Activated T-helper 1 cell treated with anti-CD3 and anti-CD28 coated beads, Interleukin-12 subunit alpha, Interleukin-12 subunit beta, Interleukin-2, Interleukin-4 antibody, amounts not matched to agents 30 ng/mL and 10 ng/mL and 1 ng/mL, durations not matched to agents 14 hours and 24 hours and 36 hours (primary cell): ENCODE results near the gene SPHK2. TPM values are rescaled to one million over a fixed set of nuclear protein-coding genes. Genes with fewer than 3 reads are reported as not detected.

ENCODE experiments used
- DNase-seq: peaks from one replicate; pipeline ENCODE4 v3.0.0; 2021; ENCODE audit warnings: low spot score
- H3K27ac Mint-ChIP-seq: one replicate; pipeline ENCODE4 v1.8.0; 2021; ENCODE audit warnings: mild to moderate bottlenecking, mixed read lengths
- H3K27me3 Mint-ChIP-seq: one replicate; pipeline ENCODE4 v1.8.0; 2022; ENCODE audit warnings: mild to moderate bottlenecking, moderate library complexity, mixed read lengths; ENCODE audit not compliant: insufficient read depth
- H3K36me3 Mint-ChIP-seq: one replicate; pipeline ENCODE4 v1.8.0; 2021; ENCODE audit warnings: low read depth, mixed read lengths
- H3K4me1 Mint-ChIP-seq: one replicate; pipeline ENCODE4 v1.8.0; 2021; ENCODE audit warnings: low read depth, mixed read lengths
- H3K4me3 Mint-ChIP-seq: one replicate; pipeline ENCODE4 v1.8.0; 2021; ENCODE audit warnings: mild to moderate bottlenecking, moderate library complexity, mixed read lengths
- H3K9me3 Mint-ChIP-seq: one replicate; pipeline ENCODE4 v1.8.0; 2021; ENCODE audit warnings: mixed read lengths
- intact Hi-C: fragments of 100-400 bp; cut with micrococcal nuclease; formaldehyde crosslinking; loops from one replicate; pipeline ENCODE4 v1.15.1; 2024
- total RNA-seq: library from RNA; stranded (reverse); gene quantifications from 2 replicates; pipeline ENCODE4 v1.2.3, GENCODE V29; 2022

Gene SPHK2
- total RNA-seq, 1 donor from 2014 or later: 44.1 TPM

GRCh38 chr19:48595833-48596232 lies 23.5 kb upstream of the SPHK2 start:
- H3K27me3 Mint-ChIP-seq: no peaks in the 10 kb centered on the region
- intact Hi-C loops: no loop called here
- no peaks in the 10 kb centered on the region for H3K9me3 Mint-ChIP-seq
- peak overlapping the region; percentile 44 for H3K27ac Mint-ChIP-seq
- no peaks in the 10 kb centered on the region for H3K36me3 Mint-ChIP-seq
- H3K4me3 Mint-ChIP-seq: peak overlapping the region; percentile 79
- H3K4me1 Mint-ChIP-seq: no peaks in the 10 kb centered on the region
- DNase-seq: no peak

GRCh38 chr19:48596237-48596636 lies 23.1 kb upstream of the SPHK2 start:
- no peaks in the 10 kb centered on the region for H3K4me1 Mint-ChIP-seq
- no peaks in the 10 kb centered on the region for H3K27me3 Mint-ChIP-seq
- no peak for DNase-seq
- no peaks in the 10 kb centered on the region for H3K9me3 Mint-ChIP-seq
- H3K4me3 Mint-ChIP-seq: peak overlapping the region; percentile 79
- peak overlapping the region; percentile 44 for H3K27ac Mint-ChIP-seq
- intact Hi-C loops: no loop called here
- H3K36me3 Mint-ChIP-seq: no peaks in the 10 kb centered on the region

- Mint-ChIP-seq H3K27me3 (no peaks in the 10 kb centered on the region), H3K9me3 (no peaks in the 10 kb centered on the region), H3K4me3 (peak overlapping the region; percentile 79), H3K4me1 (no peaks in the 10 kb centered on the region), H3K36me3 (no peaks in the 10 kb centered on the region), H3K27ac (peak overlapping the region; percentile 71)
- intact Hi-C loops: no loop called here
- DNase-seq: no peak
These were observed 22.4 kb upstream of the SPHK2 start for GRCh38 chr19:48596679-48597465.

GRCh38 chr19:48598996-48599700 lies 20.2 kb upstream of the SPHK2 start:
- Mint-ChIP-seq H3K36me3 (no peaks in the 10 kb centered on the region), H3K9me3 (no peaks in the 10 kb centered on the region), H3K27ac (no peak overlapping the region), H3K27me3 (no peaks in the 10 kb centered on the region), H3K4me3 (no peak overlapping the region), H3K4me1 (no peaks in the 10 kb centered on the region)
- intact Hi-C loops: no loop called here
- DNase-seq: no peak

GRCh38 chr19:48600679-48601417 lies 18.5 kb upstream of the SPHK2 start:
- Mint-ChIP-seq H3K4me3 (no peak overlapping the region), H3K27ac (no peak overlapping the region), H3K4me1 (no peaks in the 10 kb centered on the region), H3K27me3 (no peaks in the 10 kb centered on the region), H3K9me3 (no peaks in the 10 kb centered on the region), H3K36me3 (no peaks in the 10 kb centered on the region)
- intact Hi-C loops: no loop called here
- no peak for DNase-seq

GRCh38 chr19:48603001-48603400 lies 16.3 kb upstream of the SPHK2 start:
- Mint-ChIP-seq H3K4me3 (no peak overlapping the region), H3K9me3 (no peaks in the 10 kb centered on the region), H3K27ac (no peak overlapping the region), H3K4me1 (no peaks in the 10 kb centered on the region), H3K36me3 (no peaks in the 10 kb centered on the region), H3K27me3 (no peaks in the 10 kb centered on the region)
- no peak for DNase-seq
- intact Hi-C loops: no loop called here

- H3K4me3 Mint-ChIP-seq: no peak overlapping the region
- H3K9me3 Mint-ChIP-seq: no peaks in the 10 kb centered on the region
- no peaks in the 10 kb centered on the region for H3K27me3 Mint-ChIP-seq
- intact Hi-C loops: no loop called here
- no peak for DNase-seq
- H3K4me1 Mint-ChIP-seq: no peaks in the 10 kb centered on the region
- no peak overlapping the region for H3K27ac Mint-ChIP-seq
- no peaks in the 10 kb centered on the region for H3K36me3 Mint-ChIP-seq
These were observed 15.9 kb upstream of the SPHK2 start for GRCh38 chr19:48603449-48603848.

- DNase-seq: no peak
- intact Hi-C loops: no loop called here
- H3K4me1 Mint-ChIP-seq: no peaks in the 10 kb centered on the region
- no peaks in the 10 kb centered on the region for H3K9me3 Mint-ChIP-seq
- no peak overlapping the region for H3K27ac Mint-ChIP-seq
- no peak overlapping the region for H3K4me3 Mint-ChIP-seq
- H3K27me3 Mint-ChIP-seq: no peaks in the 10 kb centered on the region
- H3K36me3 Mint-ChIP-seq: peaks cover under 1% of the 10 kb centered on the region
These were observed 15.5 kb upstream of the SPHK2 start for GRCh38 chr19:48603850-48604249.

- Mint-ChIP-seq H3K9me3 (no peaks in the 10 kb centered on the region), H3K27ac (no peak within 1 kb of the TSS), H3K4me3 (no peak within 1 kb of the TSS), H3K4me1 (no peaks in the 10 kb centered on the region), H3K27me3 (no peaks in the 10 kb centered on the region), H3K36me3 (peaks cover 2% of the 10 kb centered on the region)
- no peak for DNase-seq
- intact Hi-C loops: no loop called here
These were observed 12.6 kb upstream of the SPHK2 start, which contains the start of gene SPACA4 for GRCh38 chr19:48606463-48607358. Gene SPACA4, plus strand, starts transcription at chr19:48606742. Its CDS starts 237 bp downstream, at chr19:48606979.

GRCh38 chr19:48607359-48607755 lies 11.9 kb upstream of the SPHK2 start:
- Mint-ChIP-seq H3K27ac (no peak overlapping the region), H3K4me3 (no peak overlapping the region), H3K27me3 (no peaks in the 10 kb centered on the region), H3K4me1 (no peaks in the 10 kb centered on the region), H3K36me3 (peaks cover 2% of the 10 kb centered on the region), H3K9me3 (no peaks in the 10 kb centered on the region)
- no peak for DNase-seq
- intact Hi-C loops: no loop called here

GRCh38 chr19:48608798-48609263 lies 10.5 kb upstream of the SPHK2 start:
- H3K9me3 Mint-ChIP-seq: no peaks in the 10 kb centered on the region
- peaks cover 4% of the 10 kb centered on the region for H3K36me3 Mint-ChIP-seq
- intact Hi-C loops: loop anchor here (1.0 kb wide), 2 partner anchors 103 to 119 kb away; no protein-coding TSS in a partner anchor
- no peaks in the 10 kb centered on the region for H3K27me3 Mint-ChIP-seq
- H3K4me1 Mint-ChIP-seq: no peaks in the 10 kb centered on the region
- peak; percentile 40 for DNase-seq
- no peak overlapping the region for H3K4me3 Mint-ChIP-seq
- H3K27ac Mint-ChIP-seq: no peak overlapping the region

- H3K36me3 Mint-ChIP-seq: peaks cover 4% of the 10 kb centered on the region
- DNase-seq: no peak
- H3K4me3 Mint-ChIP-seq: no peak overlapping the region
- no peaks in the 10 kb centered on the region for H3K27me3 Mint-ChIP-seq
- no peak overlapping the region for H3K27ac Mint-ChIP-seq
- H3K4me1 Mint-ChIP-seq: no peaks in the 10 kb centered on the region
- intact Hi-C loops: no loop called here
- H3K9me3 Mint-ChIP-seq: no peaks in the 10 kb centered on the region
These were observed 9.7 kb upstream of the SPHK2 start for GRCh38 chr19:48609571-48610108.
